HG03196 (cell line): ENCODE data around the gene TJP2.

Source experiments
- ATAC-seq: cut with Tn5 transposase; IDR thresholded peaks from one replicate; pipeline ENCODE4 v1.9.1; 2021; ENCODE audit not compliant: unreplicated experiment

TJP2 gene

DNA sequence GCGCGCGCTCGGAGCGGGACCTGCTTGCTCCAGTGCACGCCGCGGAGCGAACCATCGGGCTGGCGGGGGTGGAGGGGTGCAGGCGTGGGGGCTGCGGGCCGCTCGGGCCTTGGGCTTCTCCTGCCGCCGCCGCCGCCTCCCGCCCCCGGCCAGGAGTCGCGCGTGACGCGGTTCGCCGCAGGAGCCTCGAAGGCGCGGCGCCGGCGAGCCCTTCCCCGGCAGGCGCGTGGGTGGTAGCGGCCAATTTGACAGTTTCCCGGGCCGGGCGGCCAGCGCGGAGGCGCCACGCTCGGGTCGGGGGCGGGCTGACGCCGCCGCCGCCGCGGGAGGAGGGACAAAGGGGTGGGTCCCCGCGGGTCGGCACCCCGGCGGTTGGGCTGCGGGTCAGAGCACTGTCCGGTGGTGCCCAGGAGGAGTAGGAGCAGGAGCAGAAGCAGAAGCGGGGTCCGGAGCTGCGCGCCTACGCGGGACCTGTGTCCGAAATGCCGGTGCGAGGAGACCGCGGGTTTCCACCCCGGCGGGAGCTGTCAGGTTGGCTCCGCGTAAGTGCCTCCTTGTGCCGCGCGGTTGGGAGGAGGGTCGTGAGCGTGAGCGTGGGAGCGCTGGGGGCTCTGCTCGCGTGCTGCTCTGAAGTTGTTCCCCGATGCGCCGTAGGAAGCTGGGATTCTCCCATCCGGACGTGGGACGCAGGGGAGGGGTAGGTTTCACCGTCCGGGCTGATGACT, at the start of gene TJP2:
Gene TJP2, plus strand, starts transcription at position 387 of the 725 bp plus-strand sequence. Its CDS starts 96 bp downstream, at position 483.
- peak; percentile 46 for ATAC-seq

DNA sequence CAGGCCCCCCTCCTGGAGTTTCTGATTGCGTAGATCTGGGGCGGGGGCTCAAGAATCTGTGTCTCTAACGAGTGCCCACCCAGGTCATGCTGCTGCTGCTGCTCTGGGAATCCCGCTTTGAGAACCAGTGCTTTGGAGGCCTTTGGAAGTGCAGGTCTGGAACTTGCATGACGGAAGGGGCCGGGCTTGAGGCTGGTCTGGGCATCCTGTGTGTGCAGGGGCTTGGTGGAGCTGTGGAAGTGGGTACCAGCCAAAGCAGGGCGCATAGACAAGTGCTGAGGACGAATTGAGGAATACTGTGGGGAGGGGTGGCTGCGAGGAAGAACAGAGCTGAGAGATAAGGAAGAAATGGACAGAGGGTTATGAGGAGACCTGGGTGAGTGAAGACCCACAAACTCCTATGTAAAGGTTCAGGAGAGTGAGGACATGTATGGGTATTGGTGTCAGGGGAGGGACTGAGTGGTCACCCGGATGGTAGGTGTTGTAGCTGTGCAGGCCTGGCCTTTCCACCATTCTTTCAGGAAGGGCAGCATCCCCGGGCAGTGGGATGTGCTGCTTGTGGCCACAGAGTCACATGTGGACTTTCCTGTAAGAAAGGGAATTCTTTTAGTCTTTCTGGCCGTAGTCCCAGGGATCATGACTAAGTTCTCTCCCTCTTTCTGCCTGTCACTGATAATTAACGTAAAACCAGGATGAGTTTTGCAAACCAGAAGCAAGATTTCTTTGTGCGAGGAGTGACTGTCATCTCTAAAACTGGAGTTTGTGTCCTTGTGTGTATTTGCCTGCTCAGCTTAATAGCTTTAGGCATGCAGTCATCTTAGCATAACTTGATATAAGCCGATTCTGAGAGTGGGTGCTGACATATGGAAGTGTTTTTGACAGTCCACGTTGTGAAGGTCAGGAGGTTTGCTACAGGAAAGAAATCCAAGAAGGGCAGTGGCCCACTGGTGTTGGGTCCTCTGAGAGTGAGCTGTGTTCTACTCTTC, 43.3 kb upstream of the TJP2 start:
- no peak for ATAC-seq

DNA sequence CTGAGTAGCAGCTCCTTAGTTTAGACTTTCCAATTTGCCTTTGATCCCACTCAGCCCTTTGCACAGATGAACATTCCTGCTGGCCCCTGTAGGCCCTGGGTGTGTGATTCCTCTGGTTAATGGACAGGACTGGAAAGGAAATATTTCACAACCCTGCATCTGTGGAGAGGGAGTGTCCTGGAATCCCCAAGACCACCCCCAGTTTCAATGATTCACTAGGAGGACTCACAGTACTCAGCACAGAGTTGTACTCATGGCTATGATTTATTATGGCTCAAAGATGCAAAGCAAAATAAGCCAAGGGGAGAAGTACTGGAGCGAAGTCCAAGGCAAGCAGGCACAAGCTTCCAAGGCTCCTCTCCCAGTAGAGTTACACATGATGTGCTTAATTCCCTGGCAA, 42.4 kb upstream of the TJP2 start:
- ATAC-seq, result no peak

DNA sequence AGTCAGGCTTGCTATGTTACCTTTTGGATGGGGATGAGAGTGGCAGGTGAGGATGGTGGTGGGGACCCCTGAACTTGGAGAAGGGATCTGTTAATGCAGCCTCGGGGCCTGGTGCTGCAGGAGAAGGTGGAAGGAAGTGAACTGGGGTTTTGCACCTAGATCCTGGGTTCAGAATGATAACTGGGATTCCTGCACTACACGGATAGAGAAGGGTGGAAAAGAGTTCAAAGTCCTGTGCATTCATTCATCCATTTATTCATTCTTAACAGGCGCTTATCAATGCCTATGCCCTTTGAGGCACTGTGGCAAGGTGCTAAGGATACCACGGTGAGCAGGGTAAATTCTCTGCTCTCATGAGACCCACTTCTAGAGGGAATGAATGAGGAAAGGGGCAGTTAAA, 41.7 kb upstream of the TJP2 start:
- no peak for ATAC-seq

DNA sequence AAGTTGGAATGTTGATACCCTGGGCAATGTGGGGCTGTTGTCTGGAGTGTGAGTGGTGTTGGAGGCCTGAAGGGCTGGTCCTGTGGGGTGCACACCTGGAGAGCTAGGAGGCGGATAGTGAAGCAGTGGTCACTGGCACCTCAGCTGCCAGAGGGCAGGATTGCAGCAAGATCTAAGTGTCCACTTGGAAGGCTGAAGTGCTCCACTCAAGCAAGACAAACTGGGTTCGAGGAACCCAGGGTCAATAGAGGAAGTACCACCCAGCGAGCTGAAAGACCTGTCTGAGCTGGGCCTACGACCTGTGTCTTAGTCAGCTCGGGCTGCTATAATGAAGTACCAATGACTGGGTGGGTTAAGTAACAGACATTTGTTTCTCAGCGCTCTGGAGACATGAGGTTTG, 39.7 kb upstream of the TJP2 start:
- ATAC-seq, result no peak

DNA sequence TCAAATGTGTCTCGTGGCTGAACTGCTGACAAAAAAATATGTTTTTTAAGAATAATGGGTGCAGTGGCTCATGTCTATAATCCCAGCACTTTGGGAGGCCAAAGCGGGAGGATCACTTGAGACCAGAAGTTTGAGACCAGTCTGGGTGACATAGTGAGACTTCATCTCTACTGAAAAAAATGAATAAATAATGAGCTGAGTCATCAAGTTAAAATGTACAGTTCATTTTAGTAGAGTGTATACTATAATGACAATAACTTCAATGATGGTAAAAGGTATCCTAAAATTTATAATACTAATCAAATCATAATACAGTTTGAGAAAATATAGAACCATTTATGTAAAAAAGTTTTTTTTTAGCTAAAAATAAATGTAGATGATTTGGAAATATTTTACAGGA, 37.9 kb upstream of the TJP2 start:
- no peak for ATAC-seq

DNA sequence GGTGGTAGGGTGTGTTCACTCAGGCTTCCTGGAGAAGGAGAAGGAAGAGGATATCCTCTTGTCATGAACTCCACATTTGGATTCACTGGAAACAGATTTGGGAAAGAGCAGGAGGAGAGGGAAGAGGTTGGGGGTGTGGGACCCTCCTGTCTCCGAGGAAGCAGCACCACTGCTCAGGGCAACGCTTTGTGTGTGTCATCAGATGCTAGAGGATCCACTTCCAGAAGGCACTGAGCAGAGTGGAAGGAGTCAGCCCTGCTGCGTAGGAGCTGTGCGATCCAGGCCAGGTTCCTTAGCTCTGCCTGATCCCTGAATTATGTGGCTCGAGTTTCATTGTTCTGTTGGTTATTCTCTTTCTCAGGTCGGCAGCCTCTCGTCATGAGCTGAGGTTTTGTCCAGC, 37.3 kb upstream of the TJP2 start:
- no peak for ATAC-seq

DNA sequence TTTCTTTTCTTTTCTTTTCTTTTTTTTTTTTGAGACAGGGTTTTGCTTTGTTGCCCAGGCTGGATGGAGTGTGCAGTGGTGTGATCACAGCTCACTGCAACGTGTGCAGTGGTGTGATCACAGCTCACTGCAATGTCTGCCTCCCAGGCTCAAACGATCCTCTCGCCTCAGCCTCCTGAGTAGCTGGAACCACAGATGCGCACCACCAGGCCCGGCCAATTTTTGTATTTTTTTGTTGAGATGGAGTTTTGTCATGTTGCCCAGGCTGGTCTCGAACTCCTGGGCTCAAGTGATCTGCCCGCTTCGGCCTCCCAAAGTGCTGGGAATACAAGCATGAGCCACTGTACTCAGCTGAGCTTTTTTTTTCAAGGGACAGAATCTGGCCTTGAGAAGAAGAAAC, 36.8 kb upstream of the TJP2 start:
- no peak for ATAC-seq

DNA sequence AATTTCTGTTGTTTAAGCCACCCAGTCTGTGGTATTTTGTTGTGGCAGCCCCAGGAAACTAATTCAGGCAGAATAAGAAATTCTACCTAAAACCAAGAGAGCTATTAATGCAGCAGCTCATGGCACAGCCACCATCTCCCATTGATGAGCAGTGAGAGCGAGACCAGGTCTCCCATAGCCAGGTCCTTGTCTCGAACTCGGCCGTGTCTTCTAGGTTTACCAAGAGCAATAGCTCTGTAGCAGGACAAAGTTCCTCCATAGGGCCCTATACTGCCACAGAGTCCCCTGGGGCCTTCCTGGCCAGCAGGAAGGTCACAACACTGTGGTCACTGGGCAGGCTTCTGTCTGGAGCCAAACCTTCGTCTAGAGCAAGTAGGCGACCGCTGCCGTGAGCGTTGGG, 34.5 kb upstream of the TJP2 start:
- ATAC-seq, result no peak

DNA sequence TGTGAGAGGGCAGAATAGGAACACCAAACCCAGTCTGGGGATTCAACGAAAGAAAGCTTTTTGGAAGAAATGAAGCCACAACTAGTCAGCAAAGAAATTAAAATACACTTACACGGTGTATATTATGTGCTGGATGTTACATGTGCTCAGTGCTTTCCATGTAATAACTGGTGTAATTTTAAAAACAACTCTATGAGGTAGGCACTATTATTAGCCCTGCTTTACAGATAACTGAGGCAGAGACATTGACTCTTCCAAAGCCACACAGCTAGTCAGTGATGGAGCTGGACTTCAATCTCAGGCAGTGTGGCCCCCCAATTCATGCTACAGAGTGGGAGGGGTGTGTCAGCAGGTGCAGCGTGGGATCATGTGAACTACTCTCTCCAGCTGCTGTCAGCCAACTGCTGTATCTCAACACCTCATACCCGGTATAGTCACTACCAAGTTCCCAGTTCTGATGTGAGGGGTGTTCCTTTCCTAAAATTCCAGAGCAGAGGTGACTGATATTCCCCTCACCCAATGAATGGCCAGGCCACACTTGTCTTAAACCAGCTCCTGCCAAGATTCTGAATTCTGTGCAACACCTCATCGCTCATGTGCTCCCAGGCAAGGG, 33.8 kb upstream of the TJP2 start:
- no peak for ATAC-seq

DNA sequence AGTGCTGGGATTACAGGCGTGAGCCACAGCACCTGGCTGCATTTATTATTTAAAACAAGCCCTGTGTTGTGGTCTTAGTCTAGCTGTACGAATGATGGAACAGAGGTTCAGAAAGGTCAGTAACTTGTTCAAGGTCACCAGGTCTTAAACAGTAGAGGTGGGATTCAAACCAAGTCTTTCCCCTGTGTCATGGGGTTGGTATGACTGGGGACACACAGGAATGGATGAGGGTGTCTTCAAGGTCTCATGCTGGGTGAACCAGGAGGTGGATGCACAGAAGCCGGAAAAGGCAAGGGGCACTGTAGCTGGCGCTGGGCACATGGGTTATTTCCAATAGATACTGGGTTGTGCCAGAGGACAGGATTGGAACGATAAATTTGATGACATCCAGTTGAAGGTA, 32.2 kb upstream of the TJP2 start:
- ATAC-seq, result no peak

DNA sequence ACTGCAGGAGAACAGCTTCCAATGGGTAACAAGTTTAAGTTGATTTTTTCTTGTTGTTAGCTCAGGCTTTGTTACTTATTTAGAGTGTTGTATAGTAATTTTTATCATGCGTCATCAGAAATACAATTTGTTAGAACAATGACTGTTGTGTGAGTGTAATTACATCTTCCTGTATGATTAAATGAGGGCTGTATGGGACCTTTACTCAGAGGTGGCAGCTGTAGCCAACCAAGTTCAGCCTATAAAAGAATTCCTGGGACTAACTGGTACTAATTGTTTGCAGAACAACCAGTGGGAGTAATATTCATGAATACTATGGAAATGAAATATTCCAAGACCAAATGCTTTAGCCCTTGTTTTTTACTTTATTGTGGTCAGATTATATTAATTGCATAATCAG, 30.8 kb upstream of the TJP2 start:
- ATAC-seq, result no peak

DNA sequence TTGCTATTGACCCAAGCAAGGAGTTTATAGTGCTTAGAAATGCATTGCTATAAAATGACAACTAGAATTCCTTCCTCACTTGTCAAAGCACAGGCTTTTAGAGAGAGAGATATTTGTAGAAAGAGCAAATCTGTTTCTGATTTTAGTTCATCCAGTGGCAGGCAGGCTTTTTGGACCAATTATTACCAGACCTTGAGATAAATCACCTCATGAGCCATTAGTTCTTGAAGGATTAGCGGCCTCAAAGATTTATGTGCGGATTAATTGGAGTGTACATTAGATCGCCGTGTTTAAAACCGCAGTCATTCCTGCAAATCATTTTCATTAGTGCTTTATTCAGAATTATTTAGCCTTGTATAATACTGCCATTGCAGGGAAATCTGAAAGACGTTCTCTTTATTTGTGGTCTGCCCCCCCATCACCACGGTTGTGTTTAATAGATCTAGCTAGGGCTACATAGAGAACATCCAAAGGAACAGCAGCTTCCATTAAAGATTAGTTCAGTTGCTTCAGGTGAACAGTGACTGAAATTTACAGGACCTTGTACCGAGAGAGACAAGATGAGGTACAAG, 28.8 kb upstream of the TJP2 start:
- ATAC-seq, result no peak

DNA sequence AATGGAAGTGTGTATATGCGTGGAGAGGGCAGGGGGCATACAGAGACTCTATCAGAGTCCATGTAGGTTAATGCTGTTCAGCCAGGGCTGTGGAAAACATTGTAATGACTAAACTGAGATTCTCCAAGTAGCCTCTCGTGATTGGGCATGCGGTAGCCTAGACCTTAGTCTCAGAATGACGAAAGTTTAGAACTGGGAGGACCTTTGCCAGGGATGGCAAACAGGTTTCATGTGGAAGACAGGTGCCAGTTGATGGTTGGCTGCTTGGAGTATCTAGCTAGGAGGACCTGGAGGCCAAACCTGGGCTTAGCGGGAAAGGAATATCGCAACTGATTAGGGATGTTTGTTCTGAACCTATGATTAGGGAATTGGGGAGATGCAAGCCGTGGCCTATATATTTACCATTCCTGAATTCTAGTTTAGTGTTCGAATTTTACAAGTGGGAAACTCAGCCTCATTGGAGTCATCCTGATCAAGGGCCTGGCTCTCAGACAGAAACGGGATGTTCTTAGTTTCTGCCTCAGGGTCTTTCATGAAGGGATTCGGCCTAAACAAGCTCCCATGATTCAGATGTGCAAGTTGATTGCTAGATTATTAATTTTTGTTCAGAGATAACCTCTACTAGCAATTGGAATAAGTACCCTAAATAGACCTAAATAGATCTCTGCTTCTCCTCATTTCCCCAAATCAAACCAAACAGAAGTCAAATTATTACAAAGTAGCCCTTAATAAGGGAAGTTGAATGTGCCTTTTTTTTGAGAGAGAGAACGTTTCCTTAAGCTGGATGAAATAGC, 26.8 kb upstream of the TJP2 start:
- ATAC-seq, result no peak

DNA sequence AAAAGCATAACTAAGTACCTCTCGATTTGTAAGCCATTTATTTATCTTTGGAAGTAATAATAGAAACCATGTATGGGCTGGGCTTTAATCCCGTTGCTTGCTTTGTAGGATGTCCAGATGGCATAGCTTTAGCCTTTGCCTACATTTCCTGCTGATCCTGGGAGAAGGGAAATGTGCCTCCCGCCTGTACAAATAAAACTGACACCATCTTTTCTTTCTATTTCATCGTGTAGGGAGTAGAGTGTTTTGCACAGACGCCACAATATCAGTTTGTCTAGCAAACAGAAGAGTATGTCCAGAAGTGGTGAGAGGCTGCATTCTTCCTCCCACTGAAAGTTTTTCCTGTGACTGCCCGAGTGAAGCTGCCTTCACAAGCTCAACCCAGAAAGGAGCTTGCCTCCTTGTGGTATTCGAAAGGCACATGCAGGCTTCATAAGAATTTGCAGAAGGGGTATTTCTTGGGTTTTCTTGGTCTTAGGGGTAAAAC, 24.7 kb upstream of the TJP2 start:
- no peak for ATAC-seq

DNA sequence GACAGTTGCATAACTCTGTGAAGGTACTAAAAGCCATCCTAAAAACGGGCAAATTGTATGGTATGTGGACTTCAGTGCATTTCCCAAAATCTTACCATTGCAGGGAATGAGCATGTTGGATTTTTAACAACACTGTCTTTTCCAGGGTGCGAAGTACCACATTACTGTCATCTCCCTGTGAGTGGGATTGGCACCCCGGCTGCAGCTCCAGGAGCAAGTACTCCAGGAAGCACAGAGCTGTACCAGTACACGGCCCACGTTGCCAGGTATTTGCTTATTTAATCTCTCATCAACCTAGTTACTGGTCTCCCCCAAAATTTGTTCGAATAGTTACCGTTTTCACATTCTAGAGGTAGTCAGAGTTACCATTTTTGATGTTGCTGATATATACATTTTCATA, 22.6 kb upstream of the TJP2 start:
- no peak for ATAC-seq

DNA sequence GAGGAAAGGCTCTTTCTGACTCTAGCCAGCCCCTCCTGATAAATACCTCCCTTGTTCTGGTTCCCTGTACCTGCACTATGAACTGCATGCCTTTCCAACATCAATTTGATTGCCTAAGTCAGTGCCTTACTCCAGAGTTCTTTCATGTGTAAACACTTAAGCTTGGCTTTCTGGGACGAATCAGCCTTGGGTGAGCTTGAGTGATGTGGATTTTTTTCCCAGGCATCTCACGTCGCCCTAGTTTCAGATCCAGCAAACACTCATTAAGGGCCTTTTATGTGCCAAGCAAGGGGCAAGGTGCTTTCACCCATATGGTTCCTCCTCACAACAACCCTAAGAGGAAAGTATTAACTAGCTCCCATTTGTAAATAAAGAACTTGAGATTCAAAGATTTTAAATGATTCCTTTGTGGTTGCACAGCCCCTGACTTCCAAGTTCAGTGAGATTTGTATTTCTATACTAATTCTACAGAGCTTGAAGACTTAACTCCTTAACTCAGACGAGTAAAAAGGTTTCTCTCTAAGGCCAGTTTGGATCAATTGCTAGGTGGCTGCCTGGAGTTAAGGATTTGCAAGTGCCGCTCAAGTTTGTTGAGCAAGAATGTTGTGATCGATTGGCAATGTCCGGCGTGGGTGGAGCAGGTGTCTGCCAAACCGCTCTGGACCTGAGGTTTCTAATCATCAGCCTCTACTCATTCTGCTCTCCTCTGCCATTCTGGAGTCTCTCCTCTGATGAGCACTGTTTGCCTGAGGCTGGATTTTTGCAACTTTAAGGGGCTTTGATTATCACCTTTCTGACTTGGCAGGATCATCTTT, 20.2 kb upstream of the TJP2 start:
- ATAC-seq, result no peak

DNA sequence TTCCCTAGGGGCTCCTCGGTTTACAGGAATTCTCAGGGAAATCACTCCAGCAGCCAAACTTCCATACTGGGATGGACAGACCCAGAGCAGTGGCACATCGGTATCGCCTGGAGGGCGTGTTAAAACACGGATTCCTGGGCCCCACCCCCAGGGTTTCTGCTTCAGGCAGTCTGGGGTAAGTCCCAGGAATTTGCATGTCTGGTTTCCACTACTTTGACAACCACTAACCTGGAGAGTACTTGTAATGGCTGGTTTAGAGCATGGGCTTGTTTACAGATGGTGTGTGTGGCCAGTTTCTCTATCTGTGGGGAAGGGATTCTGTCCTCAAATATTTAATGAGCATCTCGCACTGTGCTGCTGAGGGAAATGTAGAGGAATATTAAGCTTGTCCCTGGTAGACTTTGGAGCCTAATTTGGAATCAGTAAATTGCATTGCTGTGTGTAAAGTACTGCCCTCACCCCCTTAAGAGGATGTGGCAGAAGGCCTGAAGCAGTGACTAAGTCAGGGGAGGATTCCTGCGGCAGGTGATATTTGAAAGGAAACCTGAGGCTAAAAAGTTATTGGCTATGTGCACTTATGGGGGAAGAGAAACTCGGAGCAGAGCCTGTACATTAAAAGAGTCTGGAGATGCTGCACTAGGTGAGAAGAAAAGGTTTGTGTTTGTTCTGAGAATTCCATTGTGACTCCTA, 18.6 kb upstream of the TJP2 start:
- peak; percentile 81 for ATAC-seq
